MM.1S (cell line): ENCODE measurements around the gene GATAD2B.

Source experiments
- EZH2 ChIP-seq: fragments of 300-600 bp; sonication (generic); optimal IDR thresholded peaks from 2 replicates; pipeline ENCODE3; 2017; ENCODE audit warnings: low read depth, mild to moderate bottlenecking, antibody characterized with exemption, low read length, mixed read lengths
- EZH2phosphoT487 ChIP-seq: fragments of 300-600 bp; sonication (generic); IDR thresholded peaks from 2 replicates; pipeline ENCODE4 v1.6.1; 2018; ENCODE audit warnings: antibody characterized with exemption, low read length
- TF ChIP-seq, protein P1 (sequence below): fragments of 300-600 bp; sonication (generic); IDR thresholded peaks from 2 replicates; pipeline ENCODE4 v1.5.1; 2016; ENCODE audit warnings: antibody characterized with exemption, low read length, mixed read lengths

DNA sequence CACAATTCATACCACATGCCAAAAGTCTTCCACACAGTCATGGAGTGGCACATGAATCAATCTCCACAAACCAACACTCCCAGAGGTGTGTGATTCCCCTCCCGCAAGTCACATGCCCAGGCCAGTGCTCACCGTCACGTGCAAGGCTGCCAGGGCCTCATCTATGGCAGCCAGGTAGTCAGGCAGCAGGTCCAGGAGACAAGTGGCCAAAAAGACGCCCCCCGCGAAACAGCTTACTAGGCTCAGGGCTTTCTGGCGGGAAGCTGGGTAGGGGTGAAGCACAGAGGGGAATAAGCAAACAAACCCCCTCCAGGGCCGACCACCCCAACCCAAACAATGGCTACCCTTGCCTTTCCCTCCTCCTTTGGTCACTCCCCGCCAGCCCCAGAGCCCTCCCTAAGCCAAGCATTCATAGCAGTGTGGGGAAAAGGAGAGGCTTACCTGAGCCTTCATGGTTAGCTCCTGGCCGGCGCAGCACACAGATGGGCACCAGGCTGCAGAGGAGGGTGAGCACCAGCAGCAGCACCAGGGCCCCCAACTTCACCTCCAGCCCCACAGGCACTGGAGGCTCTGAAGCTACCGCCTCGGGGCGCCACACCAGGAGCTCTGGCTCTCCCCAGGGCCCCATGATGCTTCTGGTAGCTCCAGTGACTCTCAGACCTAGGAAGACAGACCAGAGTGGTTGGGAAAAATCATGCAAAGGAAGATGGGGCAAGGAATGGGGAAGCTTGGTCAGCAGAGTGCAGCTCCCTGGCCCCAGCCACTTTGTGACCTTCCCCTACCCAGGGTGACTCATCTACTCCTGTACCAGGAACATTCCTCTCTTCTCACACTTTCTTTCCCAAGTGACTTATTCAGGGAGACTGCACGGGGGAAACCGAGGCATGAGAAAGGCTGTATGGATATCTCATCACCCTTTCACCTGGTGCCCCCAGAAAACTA, 39.6 kb upstream of the GATAD2B start:
- TF ChIP-seq EZH2phosphoT487 (no peak), EZH2 (no peak)
- TF ChIP-seq, protein P1, sequence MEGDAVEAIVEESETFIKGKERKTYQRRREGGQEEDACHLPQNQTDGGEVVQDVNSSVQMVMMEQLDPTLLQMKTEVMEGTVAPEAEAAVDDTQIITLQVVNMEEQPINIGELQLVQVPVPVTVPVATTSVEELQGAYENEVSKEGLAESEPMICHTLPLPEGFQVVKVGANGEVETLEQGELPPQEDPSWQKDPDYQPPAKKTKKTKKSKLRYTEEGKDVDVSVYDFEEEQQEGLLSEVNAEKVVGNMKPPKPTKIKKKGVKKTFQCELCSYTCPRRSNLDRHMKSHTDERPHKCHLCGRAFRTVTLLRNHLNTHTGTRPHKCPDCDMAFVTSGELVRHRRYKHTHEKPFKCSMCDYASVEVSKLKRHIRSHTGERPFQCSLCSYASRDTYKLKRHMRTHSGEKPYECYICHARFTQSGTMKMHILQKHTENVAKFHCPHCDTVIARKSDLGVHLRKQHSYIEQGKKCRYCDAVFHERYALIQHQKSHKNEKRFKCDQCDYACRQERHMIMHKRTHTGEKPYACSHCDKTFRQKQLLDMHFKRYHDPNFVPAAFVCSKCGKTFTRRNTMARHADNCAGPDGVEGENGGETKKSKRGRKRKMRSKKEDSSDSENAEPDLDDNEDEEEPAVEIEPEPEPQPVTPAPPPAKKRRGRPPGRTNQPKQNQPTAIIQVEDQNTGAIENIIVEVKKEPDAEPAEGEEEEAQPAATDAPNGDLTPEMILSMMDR, result no peak
